HG02678 (cell line): ENCODE data around the gene SF3B6.

Experiments
- ATAC-seq: cut with Tn5 transposase; IDR thresholded peaks from one replicate; pipeline ENCODE4 v1.9.1; 2021; ENCODE audit warnings: mild to moderate bottlenecking, moderate library complexity; ENCODE audit not compliant: unreplicated experiment

The SF3B6 gene

DNA sequence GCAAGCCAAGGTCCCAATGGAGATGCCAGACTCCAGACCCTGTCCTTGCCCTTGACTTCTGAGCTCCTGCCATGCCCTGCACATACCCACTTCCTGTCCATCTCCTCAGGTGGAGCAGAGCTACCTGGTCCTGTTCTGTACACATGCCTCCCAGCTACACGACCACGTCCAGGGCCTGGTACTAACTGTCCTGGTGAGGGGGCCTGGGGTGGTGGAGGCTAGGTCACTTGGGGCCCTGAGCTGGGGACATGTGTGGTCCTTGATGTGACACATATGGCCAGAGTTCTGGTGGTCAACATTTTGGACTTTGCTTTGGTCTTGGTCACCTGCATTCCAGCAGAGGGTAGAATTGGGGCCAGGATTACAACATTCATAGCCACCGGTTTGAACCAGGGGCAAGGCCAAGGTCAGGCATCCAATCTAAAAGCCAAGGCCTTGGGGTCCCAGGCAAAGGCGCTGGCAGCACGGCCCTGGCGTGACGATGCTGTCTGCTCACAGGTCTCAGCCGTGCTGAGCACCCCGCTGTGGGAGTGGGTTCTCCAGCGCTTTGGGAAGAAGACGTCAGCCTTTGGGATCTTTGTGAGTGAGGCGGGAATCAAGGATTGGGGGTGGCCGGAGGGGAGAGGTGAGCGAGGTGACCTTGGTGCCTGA lies 53.7 kb downstream of the SF3B6 start:
- no peak for ATAC-seq

DNA sequence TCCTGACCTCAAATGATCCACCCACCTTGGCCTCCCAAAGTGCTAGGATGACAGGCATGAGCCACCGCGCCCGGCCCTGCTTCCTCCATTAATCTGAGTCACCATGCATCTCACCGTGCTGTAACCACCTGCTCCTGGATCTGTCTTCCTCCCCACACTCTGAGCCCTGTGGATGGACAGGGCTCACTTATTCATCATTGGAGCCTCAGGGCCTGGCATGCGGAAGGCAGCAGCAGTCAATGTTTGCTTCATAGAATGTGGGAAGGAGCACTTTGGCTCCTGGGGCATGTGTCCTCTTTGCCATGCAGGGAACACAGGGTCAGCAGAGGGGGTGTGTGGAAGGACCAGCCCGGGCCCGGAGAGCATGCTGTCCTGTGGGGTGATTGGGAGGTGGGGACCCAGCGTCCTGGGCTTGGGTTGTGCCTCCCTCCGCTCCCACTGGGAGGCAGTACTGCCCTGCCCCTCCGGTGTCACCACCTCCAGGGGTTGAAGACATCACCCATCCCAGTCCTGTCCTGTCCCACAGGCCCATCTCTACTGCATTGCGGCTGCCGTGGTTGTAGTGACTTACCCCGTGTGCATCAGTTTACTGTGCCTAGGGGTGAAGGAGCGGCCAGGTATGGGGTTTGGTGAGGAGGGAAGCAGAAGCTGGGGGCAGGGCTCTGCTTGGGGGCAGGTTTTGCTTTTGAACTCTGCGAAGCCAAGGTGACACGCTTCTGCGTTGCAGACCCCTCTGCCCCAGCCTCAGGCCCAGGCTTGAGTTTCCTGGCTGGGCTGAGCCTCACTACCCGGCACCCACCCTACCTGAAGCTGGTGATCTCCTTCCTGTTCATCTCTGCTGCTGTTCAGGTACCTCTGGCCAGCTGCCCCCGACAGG lies 54.8 kb downstream of the SF3B6 start:
- no peak for ATAC-seq

DNA sequence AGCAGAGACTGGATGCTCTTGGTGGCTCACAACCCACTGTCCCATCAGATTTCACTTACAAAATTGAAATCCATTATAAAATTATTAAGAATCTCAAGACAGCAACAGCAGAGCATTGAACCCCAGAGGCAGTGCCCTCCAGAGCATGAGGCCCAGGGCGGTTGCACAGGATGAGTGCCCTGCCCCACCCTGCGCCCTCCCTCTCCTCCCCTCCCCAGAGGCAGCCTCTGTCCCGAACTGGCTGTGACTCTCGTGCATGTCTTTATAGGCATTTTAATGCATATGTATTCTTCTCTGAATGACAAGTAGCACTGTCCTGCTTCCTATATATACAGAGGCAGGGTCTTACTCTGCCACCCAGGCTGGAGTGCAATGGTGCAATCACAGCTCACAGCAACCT lies 55.9 kb downstream of the SF3B6 start:
- no peak for ATAC-seq

DNA sequence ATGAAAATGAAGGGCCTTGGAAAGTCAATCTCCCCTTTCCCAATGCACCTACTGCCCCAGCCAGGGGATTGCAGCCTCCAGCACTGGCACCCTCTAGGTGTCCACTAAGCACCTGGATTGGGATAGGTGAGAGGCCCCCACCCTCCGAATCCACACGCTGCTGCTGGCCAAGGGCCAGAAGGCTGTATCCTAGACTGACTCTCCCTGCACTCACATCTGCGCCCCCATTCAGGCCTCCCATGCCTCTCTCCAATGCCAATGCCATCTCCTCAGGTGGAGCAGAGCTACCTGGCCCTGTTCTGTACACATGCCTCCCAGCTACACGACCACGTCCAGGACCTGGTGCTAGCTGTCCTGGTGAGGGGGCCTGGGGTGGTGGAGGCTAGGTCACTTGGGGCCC lies 56.4 kb downstream of the SF3B6 start:
- ATAC-seq = no peak

DNA sequence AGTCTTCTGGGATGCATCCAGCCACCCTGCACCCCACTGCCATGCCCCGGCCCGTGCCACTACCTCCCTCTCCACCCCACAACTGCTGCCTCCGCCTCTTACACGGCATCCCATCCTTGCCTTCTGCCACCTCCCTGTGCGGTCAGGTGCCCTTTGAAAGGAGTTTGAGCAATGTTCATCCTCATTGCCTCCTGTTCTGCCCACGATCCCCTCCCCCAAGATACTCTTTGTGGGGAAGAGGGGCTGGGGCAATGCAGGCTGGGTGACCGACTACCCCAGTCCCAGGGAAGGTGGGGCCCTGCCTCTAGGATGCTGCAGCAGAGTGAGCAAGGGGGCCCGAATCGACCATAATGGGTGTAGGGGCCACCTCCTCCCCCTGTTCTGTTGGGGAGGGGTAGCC lies 57.9 kb downstream of the SF3B6 start:
- no peak for ATAC-seq

DNA sequence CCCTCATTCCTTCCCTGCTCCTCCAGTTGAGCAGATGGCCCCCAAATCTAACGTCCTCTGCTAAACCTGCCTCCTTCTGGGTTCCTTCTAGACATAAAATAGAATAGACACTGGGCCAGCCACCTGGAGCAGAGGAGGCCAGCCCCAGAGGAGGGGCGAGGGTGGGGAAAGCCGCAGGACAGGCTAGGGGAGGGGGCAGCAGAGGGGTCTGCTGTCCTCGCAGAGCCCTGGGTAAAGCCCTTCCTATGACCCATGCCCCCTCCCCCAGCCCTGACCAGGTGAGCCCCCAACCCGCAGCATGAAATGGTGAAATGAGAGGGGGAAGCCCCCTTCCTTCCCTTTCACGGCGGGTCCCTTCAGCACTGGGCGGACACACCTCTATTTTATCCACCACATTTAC lies 58.4 kb downstream of the SF3B6 start:
- ATAC-seq = no peak
